ENCODE measurements around the gene METTL9. TPM values are rescaled to one million over a fixed set of nuclear protein-coding genes. Genes with fewer than 3 reads are reported as not detected.
"Not testable (repeated sequence)": the region's sequence is repeated elsewhere in the genome, so short reads cannot be mapped to it uniquely, and the experiment has no call there.

Gene METTL9
- total RNA-seq, 2 experiments from 2014 or later = 120 to 121 TPM

DNA sequence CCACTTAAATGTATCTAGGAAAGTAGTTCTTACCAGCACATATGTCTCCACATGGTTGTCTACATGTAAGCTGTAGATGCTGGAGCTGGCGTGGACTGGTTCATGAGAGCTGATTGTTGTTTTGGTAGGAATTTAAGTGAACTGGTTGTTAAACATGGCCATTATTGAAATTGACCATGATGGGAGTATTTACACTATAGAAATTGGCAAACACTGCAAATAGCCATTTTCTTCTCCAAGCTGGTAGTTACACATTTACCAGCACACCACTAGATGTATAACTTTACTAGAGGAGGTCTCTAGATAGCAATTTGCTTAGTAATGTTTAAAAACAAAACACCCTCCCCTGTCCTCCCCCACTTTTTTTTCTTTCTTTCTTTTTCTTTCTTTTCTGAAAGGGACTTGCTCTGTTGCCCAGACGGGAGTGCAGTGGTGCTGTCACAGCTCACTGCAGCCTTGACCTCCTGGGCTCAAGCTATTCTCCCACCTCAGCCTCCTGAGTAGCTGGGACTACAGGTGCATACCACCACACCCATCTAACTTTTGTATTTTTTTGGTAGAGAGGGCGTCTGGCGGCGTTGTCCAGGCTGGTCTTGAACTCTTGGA is 28.8 kb downstream of the METTL9 start:
- DNase-seq (ENCODE audit: low spot score) = no peak
- TF ChIP-seq CTCF (conservative IDR thresholded peaks at IDR 0.05; ENCODE audit: low read length) = no peak
- TF ChIP-seq EZH2phosphoT487 (IDR thresholded peaks at IDR 0.05; ENCODE audit: borderline replicate concordance, low read depth, low read length) = no peak
- peaks cover 12% of the 10 kb centered on the region for H3K9me3 ChIP-seq (ENCODE audit: low read length)
- no peaks in the 10 kb centered on the region for H3K79me2 ChIP-seq (ENCODE audit: insufficient read depth, low read depth, low read length)
- H3K4me1 ChIP-seq (ENCODE audit: insufficient read depth, low read length, poor library complexity, severe bottlenecking) = peaks cover 9% of the 10 kb centered on the region
- intact Hi-C loops (cut with micrococcal nuclease; ENCODE audit: unreplicated experiment) = no loop called here
- H2AFZ ChIP-seq (ENCODE audit: low read length) = no peak overlapping the region
- H4K20me1 ChIP-seq (ENCODE audit: insufficient read depth, low read length) = no peaks in the 10 kb centered on the region
- H3K27ac ChIP-seq (ENCODE audit: low read depth, low read length, poor library complexity, severe bottlenecking) = no peak overlapping the region
- no peak overlapping the region for H3K4me2 ChIP-seq (ENCODE audit: low read length)
- H3K4me3 ChIP-seq (ENCODE audit: low read depth, low read length, poor library complexity, severe bottlenecking) = no peak overlapping the region
- H3K9me2 ChIP-seq (ENCODE audit: insufficient read depth, low read length) = no peaks in the 10 kb centered on the region
- peaks cover 75% of the 10 kb centered on the region for H3K36me3 ChIP-seq (ENCODE audit: insufficient read depth, low read length)
- no TSS peak for BruUV-seq (replicated peaks)
- POLR2A ChIA-PET = no interaction called here
- CTCF ChIA-PET (ENCODE audit: unreplicated experiment) = no interaction called here

DNA sequence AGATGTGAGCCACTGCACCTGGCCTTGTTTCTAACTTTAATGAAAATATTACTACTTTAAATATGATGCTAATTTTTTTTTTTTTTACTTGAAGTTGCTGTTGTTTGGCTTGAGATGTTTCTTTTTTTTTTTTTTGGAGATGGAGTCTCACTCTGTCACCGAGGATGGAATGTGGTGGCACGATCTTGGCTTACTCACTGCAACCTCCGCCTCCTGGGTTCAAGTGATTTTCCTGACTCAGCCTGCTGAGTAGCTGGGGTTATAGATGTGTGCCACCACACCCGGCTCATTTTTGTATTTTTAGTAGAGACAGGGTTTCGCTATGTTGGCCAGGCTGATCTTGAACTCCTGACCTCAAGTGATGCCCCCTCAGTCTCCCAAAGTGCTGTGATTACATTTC is 29.4 kb downstream of the METTL9 start:
- TF ChIP-seq CTCF (conservative IDR thresholded peaks at IDR 0.05; ENCODE audit: low read length) (no peak), EZH2phosphoT487 (IDR thresholded peaks at IDR 0.05; ENCODE audit: borderline replicate concordance, low read depth, low read length) (no peak)
- H3K9me3 ChIP-seq (ENCODE audit: low read length) = peaks cover 12% of the 10 kb centered on the region
- ChIA-PET POLR2A (no interaction called here), CTCF (ENCODE audit: unreplicated experiment) (no interaction called here)
- no peak overlapping the region for H3K4me3 ChIP-seq (ENCODE audit: low read depth, low read length, poor library complexity, severe bottlenecking)
- no peak overlapping the region for H3K4me2 ChIP-seq (ENCODE audit: low read length)
- no peaks in the 10 kb centered on the region for H4K20me1 ChIP-seq (ENCODE audit: insufficient read depth, low read length)
- H3K9me2 ChIP-seq (ENCODE audit: insufficient read depth, low read length) = no peaks in the 10 kb centered on the region
- no TSS peak for BruUV-seq (replicated peaks)
- H3K36me3 ChIP-seq (ENCODE audit: insufficient read depth, low read length) = peaks cover 71% of the 10 kb centered on the region
- intact Hi-C loops (cut with micrococcal nuclease; ENCODE audit: unreplicated experiment) = no loop called here
- H3K79me2 ChIP-seq (ENCODE audit: insufficient read depth, low read depth, low read length) = no peaks in the 10 kb centered on the region
- no peak for DNase-seq (ENCODE audit: low spot score)
- no peak overlapping the region for H3K27ac ChIP-seq (ENCODE audit: low read depth, low read length, poor library complexity, severe bottlenecking)
- peaks cover 9% of the 10 kb centered on the region for H3K4me1 ChIP-seq (ENCODE audit: insufficient read depth, low read length, poor library complexity, severe bottlenecking)
- H2AFZ ChIP-seq (ENCODE audit: low read length) = no peak overlapping the region

- CTCF ChIA-PET (ENCODE audit: unreplicated experiment); H3K27ac ChIP-seq (ENCODE audit: low read depth, low read length, poor library complexity, severe bottlenecking); H3K9me2 ChIP-seq (ENCODE audit: insufficient read depth, low read length); DNase-seq (ENCODE audit: low spot score); H3K79me2 ChIP-seq (ENCODE audit: insufficient read depth, low read depth, low read length); POLR2A ChIA-PET; BruUV-seq (replicated peaks); H3K4me3 ChIP-seq (ENCODE audit: low read depth, low read length, poor library complexity, severe bottlenecking); H3K4me2 ChIP-seq (ENCODE audit: low read length); H2AFZ ChIP-seq (ENCODE audit: low read length); H3K4me1 ChIP-seq (ENCODE audit: insufficient read depth, low read length, poor library complexity, severe bottlenecking); H4K20me1 ChIP-seq (ENCODE audit: insufficient read depth, low read length); intact Hi-C loops (cut with micrococcal nuclease; ENCODE audit: unreplicated experiment): not testable (repeated sequence)
- Histone ChIP-seq H3K36me3 (ENCODE audit: insufficient read depth, low read length) (peaks cover 68% of the 10 kb centered on the region), H3K9me3 (ENCODE audit: low read length) (peaks cover 12% of the 10 kb centered on the region)
Observed at GRCh38 chr16:21629616-21630539, 30.5 kb downstream of the METTL9 start.

DNA sequence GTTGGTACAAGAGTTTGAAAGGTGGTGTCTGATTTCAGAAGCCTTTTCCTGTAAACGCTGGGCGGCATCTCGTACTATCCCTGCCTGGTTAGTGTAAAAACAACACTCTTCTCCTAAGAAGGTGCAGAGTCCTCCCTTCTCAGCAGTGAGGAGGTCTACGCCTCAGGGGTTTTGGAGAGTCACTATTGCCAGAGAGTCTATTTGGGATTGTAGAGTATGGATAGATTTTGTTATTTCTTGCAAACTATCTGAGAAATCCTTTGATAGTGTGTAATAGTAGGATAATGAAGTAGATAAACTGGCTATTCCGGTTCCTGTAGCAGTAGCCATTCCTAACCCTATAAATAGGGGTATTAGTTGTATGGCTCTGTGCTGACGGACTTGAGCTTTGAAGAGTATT is 31.5 kb downstream of the METTL9 start:
- H3K9me2 ChIP-seq (ENCODE audit: insufficient read depth, low read length); H3K79me2 ChIP-seq (ENCODE audit: insufficient read depth, low read depth, low read length); H3K4me3 ChIP-seq (ENCODE audit: low read depth, low read length, poor library complexity, severe bottlenecking); H4K20me1 ChIP-seq (ENCODE audit: insufficient read depth, low read length); BruUV-seq (replicated peaks); H3K27ac ChIP-seq (ENCODE audit: low read depth, low read length, poor library complexity, severe bottlenecking); CTCF ChIA-PET (ENCODE audit: unreplicated experiment); H3K4me2 ChIP-seq (ENCODE audit: low read length); H3K4me1 ChIP-seq (ENCODE audit: insufficient read depth, low read length, poor library complexity, severe bottlenecking); H2AFZ ChIP-seq (ENCODE audit: low read length); intact Hi-C loops (cut with micrococcal nuclease; ENCODE audit: unreplicated experiment); POLR2A ChIA-PET; DNase-seq (ENCODE audit: low spot score): not testable (repeated sequence)
- Histone ChIP-seq H3K36me3 (ENCODE audit: insufficient read depth, low read length) (peaks cover 59% of the 10 kb centered on the region), H3K9me3 (ENCODE audit: low read length) (peaks cover 12% of the 10 kb centered on the region)

GRCh38 chr16:21631376-21631775 is 32.0 kb downstream of the METTL9 start:
- H4K20me1 ChIP-seq (ENCODE audit: insufficient read depth, low read length); CTCF ChIA-PET (ENCODE audit: unreplicated experiment); intact Hi-C loops (cut with micrococcal nuclease; ENCODE audit: unreplicated experiment): not testable (repeated sequence)

More at GRCh38 chr16:21631376-21631775, 32.0 kb downstream of the METTL9 start:
- Histone ChIP-seq H3K36me3 (ENCODE audit: insufficient read depth, low read length) (peaks cover 54% of the 10 kb centered on the region), H3K9me3 (ENCODE audit: low read length) (peaks cover 12% of the 10 kb centered on the region)
- H3K9me2 ChIP-seq (ENCODE audit: insufficient read depth, low read length); POLR2A ChIA-PET; H3K4me1 ChIP-seq (ENCODE audit: insufficient read depth, low read length, poor library complexity, severe bottlenecking); DNase-seq (ENCODE audit: low spot score); H2AFZ ChIP-seq (ENCODE audit: low read length); H3K79me2 ChIP-seq (ENCODE audit: insufficient read depth, low read depth, low read length); H3K27ac ChIP-seq (ENCODE audit: low read depth, low read length, poor library complexity, severe bottlenecking); H3K4me3 ChIP-seq (ENCODE audit: low read depth, low read length, poor library complexity, severe bottlenecking); H3K4me2 ChIP-seq (ENCODE audit: low read length); BruUV-seq (replicated peaks): not testable (repeated sequence)
